Hepatic stellate cell (primary cell): ENCODE results near the gene VEZF1.

Source experiments
- DNase-seq: peaks from one replicate; pipeline ENCODE4 v3.0.0; 2011; ENCODE audit warnings: low spot score

VEZF1 gene

DNA sequence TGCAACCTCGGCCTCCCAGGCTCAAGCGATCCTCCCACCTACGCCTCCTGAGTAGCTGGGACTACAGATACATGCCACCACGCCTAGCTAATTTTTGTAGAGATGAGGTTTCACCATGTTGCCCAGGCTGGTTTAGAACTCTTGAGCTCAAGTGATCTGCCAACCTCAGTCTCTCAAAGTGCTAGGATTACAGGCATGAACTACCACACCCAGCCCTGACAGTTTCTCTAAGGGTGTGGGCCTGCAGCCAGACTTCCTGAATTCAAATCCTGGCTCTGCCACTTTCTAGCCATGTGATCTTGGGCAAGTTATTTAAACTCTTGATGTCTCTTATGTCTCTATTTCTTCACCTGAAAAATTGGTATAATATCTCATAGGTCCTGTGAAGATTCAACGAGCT, 38.4 kb downstream of the VEZF1 start:
- DNase-seq, result no peak

DNA sequence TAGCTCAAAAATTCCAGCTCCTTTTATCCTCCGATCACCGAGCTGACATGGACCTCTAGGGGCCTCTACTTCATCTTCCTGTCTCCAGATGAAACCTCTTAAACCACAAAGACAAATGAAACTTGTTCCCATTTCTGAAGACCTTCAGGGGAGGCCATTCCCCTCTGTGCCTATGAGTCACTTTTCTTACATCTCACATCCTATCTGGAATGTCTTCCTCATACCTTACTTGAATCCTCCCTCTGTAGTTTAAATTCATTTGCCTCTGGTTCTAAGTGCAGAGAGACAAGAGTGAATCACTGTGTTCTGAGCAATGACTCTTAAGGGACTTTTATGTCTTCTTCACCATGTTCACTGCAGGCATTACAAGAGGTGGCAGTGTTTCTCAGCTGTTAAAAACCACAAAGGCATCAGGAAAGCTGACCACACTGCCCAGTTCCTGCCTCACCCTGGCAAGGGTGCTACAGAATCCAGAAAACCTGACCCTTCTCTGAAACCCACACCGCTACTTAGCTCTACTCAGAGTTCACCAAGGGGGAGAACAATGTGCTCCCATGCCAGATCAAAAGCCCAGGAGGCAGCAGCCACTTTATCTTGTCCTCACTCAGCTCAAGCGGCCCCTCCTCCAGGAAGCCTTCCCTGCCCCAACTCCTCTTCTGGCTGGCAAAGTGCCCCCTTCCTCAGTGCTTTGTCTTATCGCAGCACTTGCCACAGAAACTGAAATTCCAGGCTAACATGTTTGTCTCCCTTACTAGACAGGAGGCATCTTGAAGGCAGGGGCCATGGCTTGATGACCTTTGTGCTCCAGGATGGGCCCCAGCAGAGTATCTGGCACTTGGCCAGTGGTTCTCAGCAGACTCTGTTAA, 39.3 kb downstream of the VEZF1 start:
- peak; percentile 90 for DNase-seq

- no peak for DNase-seq
Observed at GRCh38 chr17:57948169-57948554, 39.9 kb downstream of the VEZF1 start.

DNA sequence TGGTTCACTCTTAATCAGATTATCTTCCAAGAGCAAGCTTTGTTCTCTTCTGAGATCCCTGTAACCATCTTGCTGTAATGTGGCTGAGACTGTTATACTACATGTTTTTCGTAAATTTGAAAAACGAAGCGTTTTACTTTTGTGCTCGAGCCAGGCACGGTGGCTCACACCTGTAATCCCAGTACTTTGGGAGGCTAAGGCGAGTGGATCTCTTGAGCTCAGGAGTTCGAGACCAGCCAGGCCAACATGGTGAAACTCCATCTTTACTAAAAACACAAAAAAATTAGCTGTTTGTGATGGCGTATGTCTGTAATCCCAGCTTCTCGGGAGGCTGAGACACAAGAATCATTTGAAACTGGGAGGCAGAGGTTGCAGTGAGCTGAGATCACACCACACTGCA, 40.7 kb downstream of the VEZF1 start:
- no peak for DNase-seq

DNA sequence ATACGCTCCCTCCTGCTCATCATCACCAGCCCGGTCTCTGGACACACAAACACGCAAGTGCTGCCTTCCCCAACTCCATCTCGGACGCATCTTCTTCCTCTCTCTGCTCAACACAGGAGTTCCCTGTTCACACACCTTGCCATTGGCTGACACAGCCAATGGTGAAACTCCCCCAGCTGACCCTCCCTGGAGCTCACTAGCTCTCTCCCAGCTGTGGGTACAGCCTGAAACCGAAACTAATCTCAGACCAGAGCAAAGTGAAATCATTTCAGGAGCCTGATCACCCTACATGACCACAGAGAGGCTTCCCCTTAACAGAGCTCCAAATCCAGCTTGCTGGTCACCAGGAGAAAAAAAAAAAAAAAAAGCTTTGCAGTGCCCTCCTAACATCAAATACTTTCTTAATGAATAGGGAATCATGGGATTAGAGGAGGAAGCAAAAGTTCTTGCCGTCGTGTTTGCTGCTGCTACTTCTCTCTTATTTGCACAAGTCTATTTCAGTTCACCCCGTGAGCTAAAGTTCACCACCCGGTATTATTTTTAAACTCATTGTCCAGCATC, 41.2 kb downstream of the VEZF1 start:
- peak; percentile 82 for DNase-seq

- peak; percentile 46 for DNase-seq
Observed at GRCh38 chr17:57945996-57946797, 41.9 kb downstream of the VEZF1 start.

- no peak for DNase-seq
Observed at GRCh38 chr17:57944908-57945307, 43.1 kb downstream of the VEZF1 start.

DNA sequence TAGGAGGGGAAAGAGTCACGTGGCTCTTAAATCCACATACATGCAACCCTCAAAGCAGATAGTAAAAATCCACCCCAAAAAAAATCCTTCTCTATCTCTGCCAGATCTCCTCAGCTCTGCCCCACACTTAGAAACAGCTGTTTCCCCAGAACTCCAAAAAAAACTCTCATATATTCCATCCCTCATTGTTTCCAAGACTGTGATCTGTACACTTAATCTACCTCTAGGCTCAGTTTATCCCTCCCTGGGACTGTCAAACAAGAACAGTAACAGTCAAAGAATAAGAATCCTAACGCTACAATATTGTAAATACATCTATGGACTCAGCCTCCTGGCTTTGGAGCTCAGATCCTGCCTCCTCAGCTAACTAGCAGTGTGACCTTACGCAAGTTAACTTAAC, 44.4 kb downstream of the VEZF1 start:
- no peak for DNase-seq

DNA sequence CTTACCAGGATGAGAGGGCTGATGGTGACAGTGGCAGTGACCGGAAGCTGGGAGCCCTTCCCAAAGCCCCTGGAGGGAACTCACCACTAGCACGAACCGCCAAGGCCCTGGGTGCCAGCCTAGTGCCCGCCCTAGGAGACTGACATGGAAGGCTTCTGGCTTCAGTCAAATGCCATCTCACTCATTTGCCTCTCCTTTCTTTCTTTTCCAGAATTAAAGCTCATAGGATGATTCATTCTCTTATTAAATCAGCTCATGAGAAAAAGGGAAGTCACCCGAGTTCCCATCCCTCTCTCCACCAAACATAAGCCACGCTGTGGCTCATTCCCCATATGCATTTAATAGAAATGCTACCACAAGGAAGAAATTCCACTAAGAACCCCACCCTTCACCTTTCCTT, 44.9 kb downstream of the VEZF1 start:
- no peak for DNase-seq

- DNase-seq, result no peak
Observed at GRCh38 chr17:57941384-57942370, 46.4 kb downstream of the VEZF1 start.

DNA sequence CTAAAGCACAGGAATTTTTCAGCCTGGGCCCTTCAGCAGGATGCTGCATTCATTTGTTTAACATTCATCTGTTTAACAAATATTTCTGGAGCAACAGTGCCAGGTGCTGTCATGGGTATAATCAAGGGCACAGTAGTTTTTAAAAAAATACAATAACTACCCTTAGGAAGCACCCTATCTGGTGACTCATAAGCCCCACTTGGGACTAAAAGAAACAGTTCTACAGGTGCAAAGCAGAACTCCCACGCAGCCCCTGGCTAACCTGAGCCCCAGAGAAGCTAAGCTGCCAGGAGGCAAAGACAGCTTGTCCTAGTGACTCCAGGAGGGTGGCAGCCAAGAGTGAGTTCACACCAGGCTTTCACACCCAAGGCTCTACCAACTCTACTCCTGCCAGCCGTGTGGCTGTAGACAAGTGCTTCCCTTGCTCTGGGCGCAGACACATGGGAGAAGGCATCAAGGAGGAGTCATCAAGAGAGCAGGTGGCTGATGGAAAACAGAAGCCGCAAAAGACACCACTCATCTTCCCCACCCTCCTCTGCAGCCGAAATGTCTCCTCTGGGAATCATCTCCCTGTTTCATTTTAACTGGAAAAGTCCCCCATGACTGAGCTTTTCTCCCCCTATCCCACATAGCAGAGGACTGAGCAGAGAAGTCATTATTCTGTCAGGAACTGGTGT, 47.3 kb downstream of the VEZF1 start:
- no peak for DNase-seq

GRCh38 chr17:57940231-57940630, 47.8 kb downstream of the VEZF1 start:
- no peak for DNase-seq

- DNase-seq, result no peak
Observed at GRCh38 chr17:57939797-57940196, 48.3 kb downstream of the VEZF1 start.

DNA sequence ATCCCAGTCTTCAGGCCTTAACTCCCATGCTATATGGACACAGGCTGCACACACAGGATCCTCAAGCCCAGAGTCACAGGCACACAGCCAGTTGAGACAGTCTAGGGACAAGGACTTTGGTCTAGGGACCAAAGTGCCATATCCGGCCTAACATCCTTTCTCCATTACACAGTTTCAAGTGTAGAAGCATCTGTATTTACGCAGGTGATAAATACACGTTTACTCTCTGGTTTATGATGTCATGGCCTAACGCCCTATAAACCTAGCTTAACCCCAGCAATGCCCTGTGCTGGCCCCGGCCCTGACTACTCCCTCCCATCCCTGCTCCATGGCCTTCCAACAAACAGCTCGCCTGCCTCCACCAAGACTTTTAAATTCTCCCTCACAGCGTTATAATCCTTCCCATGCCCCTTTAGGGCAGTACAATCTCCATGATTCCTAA, 50.0 kb downstream of the VEZF1 start:
- no peak for DNase-seq

- no peak for DNase-seq
Observed at GRCh38 chr17:57937492-57937891, 50.6 kb downstream of the VEZF1 start.

- DNase-seq, result peak; percentile 65
Observed at GRCh38 chr17:57935833-57936807, 51.9 kb downstream of the VEZF1 start.

GRCh38 chr17:57931488-57932137, 56.4 kb downstream of the VEZF1 start:
- DNase-seq, result no peak

DNA sequence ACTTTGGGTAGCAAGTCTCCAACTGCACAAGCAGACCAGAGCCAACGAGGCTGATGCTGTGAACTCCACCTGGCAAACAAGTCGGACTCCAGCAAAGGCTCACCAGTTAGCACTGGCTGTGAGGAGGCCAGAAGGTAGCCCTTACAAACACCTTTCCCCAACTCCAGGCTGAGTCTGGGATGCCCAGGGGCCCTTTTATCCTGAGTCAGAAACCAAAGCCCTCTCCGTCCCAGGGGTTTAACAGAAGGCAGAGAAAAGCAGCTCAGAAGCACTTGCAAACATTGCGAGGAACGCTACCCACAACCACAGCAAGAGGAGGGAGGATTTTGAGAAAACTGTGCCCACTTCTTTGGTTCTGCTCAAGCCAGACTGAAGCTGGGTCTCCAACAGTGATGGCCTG, 57.8 kb downstream of the VEZF1 start:
- no peak for DNase-seq

GRCh38 chr17:57929386-57929785, 58.7 kb downstream of the VEZF1 start:
- DNase-seq, result no peak
